ENCODE data around the gene GABRA5.

Gene GABRA5

DNA sequence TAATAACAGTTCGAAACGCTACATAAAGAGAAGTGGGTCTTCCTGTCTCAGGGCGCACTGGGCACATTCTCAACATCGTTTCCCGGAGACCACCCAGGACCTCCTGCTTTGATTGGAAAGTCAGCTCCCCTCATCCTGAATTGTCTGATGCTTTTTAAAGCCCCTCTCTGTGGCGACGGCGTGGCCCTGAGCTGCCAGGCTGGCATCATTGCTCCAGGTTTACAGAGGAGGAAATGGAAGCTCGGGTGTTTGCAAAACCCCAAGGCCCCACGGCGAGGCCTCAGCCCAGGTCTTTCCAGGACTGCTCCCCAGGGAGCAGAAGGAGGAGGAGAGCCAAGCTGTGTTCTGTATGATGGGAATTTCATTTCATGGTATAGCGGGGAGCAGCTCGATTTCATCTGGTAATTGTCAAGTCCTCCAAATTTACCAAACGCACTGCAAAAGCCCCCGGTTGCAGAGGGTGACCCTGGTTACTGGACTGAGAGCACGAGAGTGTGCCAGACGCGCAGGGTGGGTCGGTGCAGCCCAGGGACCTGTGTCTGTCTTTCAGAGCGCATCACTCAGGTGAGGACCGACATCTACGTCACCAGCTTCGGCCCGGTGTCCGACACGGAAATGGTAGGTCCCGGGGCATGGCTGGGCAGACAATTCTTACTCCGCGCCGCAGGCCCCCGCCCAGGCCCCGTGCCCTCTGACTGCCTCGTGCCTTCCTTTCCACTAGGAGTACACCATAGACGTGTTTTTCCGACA lies 15.9 kb downstream of the GABRA5 start:
- Histone ChIP-seq H3K36me3 (ENCODE audit: control insufficient read depth in 1 of 2, insufficient read depth in 2 of 2, low read depth in 1 of 2, low read length in 2 of 2) (no peaks in the 10 kb centered on the region), H3K27ac (ENCODE audit: low read length, poor library complexity, severe bottlenecking) (no peak overlapping the region)
- 90% methylated on average over 35 of the region's 35 CpGs for WGBS

GRCh38 chr15:26883466-26883865 lies 16.6 kb downstream of the GABRA5 start:
- Histone ChIP-seq H2AK5ac (ENCODE audit: low read length, severe bottlenecking) (no peak overlapping the region), H3K9ac (ENCODE audit: low read length) (no peak overlapping the region), H3K4me2 (ENCODE audit: low read length, poor library complexity, severe bottlenecking) (no peak overlapping the region), H2BK120ac (ENCODE audit: low read depth, low read length) (no peak overlapping the region), H3K23ac (ENCODE audit: low read length in 2 of 2) (no peak overlapping the region), H3K18ac (ENCODE audit: low read depth in 1 of 2, low read length in 2 of 2) (no peak overlapping the region), H3K79me1 (replicated peaks; ENCODE audit: low read length, poor library complexity, severe bottlenecking) (no peaks in the 10 kb centered on the region), H3K14ac (ENCODE audit: low read length in 2 of 2) (no peak overlapping the region), H2AFZ (ENCODE audit: low read depth, low read length) (no peak overlapping the region), H4K8ac (ENCODE audit: low read length) (no peak overlapping the region), H3K36me3 (ENCODE audit: control insufficient read depth in 1 of 2, insufficient read depth in 2 of 2, low read depth in 1 of 2, low read length in 2 of 2) (no peaks in the 10 kb centered on the region), H3K9me3 (ENCODE audit: control insufficient read depth, low read length) (no peaks in the 10 kb centered on the region), H2BK5ac (ENCODE audit: low read depth, low read length, poor library complexity, severe bottlenecking) (no peak overlapping the region), H3K27ac (ENCODE audit: low read length, poor library complexity, severe bottlenecking) (no peak overlapping the region), H2BK15ac (ENCODE audit: low read depth, poor library complexity, severe bottlenecking) (no peak overlapping the region), H4K91ac (ENCODE audit: low read length) (no peak overlapping the region), H3K4me3 (ENCODE audit: insufficient read depth in 1 of 2, low read depth in 1 of 2, low read length in 2 of 2) (no peak overlapping the region), H2BK12ac (ENCODE audit: low read length in 2 of 2) (no peak overlapping the region), H3K4ac (ENCODE audit: low read depth in 1 of 2, low read length in 2 of 2) (no peak overlapping the region), H3K27me3 (ENCODE audit: control insufficient read depth in 1 of 2, insufficient read depth in 1 of 2, low read length in 2 of 2) (peaks cover 0 to 4% of the 10 kb centered on the region in 2 experiments), H3K4me1 (ENCODE audit: control insufficient read depth, insufficient read depth, low read depth, low read length) (no peaks in the 10 kb centered on the region)
- 94% methylated on average over 27 of the region's 32 CpGs for WGBS
- no peak for DNase-seq

More for the DNA sequence above, 15.9 kb downstream of the GABRA5 start:
- H3K27me3 ChIP-seq (ENCODE audit: control insufficient read depth in 1 of 2, insufficient read depth in 1 of 2, low read length in 2 of 2), result peaks cover 0 to 4% of the 10 kb centered on the region in 2 experiments
- no peaks in the 10 kb centered on the region for H3K4me1 ChIP-seq (ENCODE audit: control insufficient read depth, insufficient read depth, low read depth, low read length)
- H3K4ac ChIP-seq (ENCODE audit: low read depth in 1 of 2, low read length in 2 of 2), result no peak overlapping the region
- no peak overlapping the region for H2AK5ac ChIP-seq (ENCODE audit: low read length, severe bottlenecking)
- H2BK15ac ChIP-seq (ENCODE audit: low read depth, poor library complexity, severe bottlenecking), result no peak overlapping the region
- H3K9ac ChIP-seq (ENCODE audit: low read length), result no peak overlapping the region
- H3K4me2 ChIP-seq (ENCODE audit: low read length, poor library complexity, severe bottlenecking), result no peak overlapping the region
- no peaks in the 10 kb centered on the region for H3K79me1 ChIP-seq (replicated peaks; ENCODE audit: low read length, poor library complexity, severe bottlenecking)
- no peaks in the 10 kb centered on the region for H3K9me3 ChIP-seq (ENCODE audit: control insufficient read depth, low read length)
- no peak overlapping the region for H2AFZ ChIP-seq (ENCODE audit: low read depth, low read length)
- H2BK5ac ChIP-seq (ENCODE audit: low read depth, low read length, poor library complexity, severe bottlenecking), result no peak overlapping the region
- H4K8ac ChIP-seq (ENCODE audit: low read length), result no peak overlapping the region
- no peak for DNase-seq
- no peak overlapping the region for H3K4me3 ChIP-seq (ENCODE audit: insufficient read depth in 1 of 2, low read depth in 1 of 2, low read length in 2 of 2)
- H3K23ac ChIP-seq (ENCODE audit: low read length in 2 of 2), result no peak overlapping the region
- no peak overlapping the region for H2BK12ac ChIP-seq (ENCODE audit: low read length in 2 of 2)
- H4K91ac ChIP-seq (ENCODE audit: low read length), result no peak overlapping the region
- no peak overlapping the region for H3K14ac ChIP-seq (ENCODE audit: low read length in 2 of 2)
- no peak overlapping the region for H2BK120ac ChIP-seq (ENCODE audit: low read depth, low read length)
- no peak overlapping the region for H3K18ac ChIP-seq (ENCODE audit: low read depth in 1 of 2, low read length in 2 of 2)

DNA sequence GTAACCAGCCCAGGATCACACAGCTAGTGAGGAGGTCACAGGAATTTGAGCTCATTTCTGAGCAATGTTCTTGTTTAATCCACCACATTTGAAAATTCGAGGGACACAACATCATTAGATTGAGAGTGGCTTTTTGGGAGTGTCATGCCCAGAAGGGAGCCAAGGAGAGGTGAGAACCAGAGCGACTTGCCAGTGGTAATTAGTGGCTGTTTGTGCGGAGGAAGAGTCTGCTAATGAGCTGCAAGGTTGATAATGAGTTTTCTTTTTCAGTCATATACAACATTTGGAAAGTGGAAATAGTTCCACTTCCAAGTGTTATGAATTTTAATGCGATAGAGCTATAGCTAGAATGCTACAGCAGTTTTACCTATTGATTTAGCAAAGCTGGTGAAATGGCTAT lies 19.7 kb downstream of the GABRA5 start:
- no peak overlapping the region for H4K8ac ChIP-seq (ENCODE audit: low read length)
- WGBS, result 70% methylated on average over 4 of the region's 4 CpGs
- no peak overlapping the region for H2BK5ac ChIP-seq (ENCODE audit: low read depth, low read length, poor library complexity, severe bottlenecking)
- no peak overlapping the region for H3K4ac ChIP-seq (ENCODE audit: low read depth in 1 of 2, low read length in 2 of 2)
- H2BK120ac ChIP-seq (ENCODE audit: low read depth, low read length), result no peak overlapping the region
- no peak overlapping the region for H3K18ac ChIP-seq (ENCODE audit: low read depth in 1 of 2, low read length in 2 of 2)
- no peaks in the 10 kb centered on the region for H3K79me1 ChIP-seq (replicated peaks; ENCODE audit: low read length, poor library complexity, severe bottlenecking)
- DNase-seq, result no peak
- no peak overlapping the region for H2BK15ac ChIP-seq (ENCODE audit: low read depth, poor library complexity, severe bottlenecking)
- H3K23ac ChIP-seq (ENCODE audit: low read length in 2 of 2), result no peak overlapping the region
- no peak overlapping the region for H3K27ac ChIP-seq (ENCODE audit: low read length, poor library complexity, severe bottlenecking)
- H3K27me3 ChIP-seq (ENCODE audit: control insufficient read depth in 1 of 2, insufficient read depth in 1 of 2, low read length in 2 of 2), result peaks cover 0 to 11% of the 10 kb centered on the region in 2 experiments
- no peak overlapping the region for H3K9ac ChIP-seq (ENCODE audit: low read length)
- H3K4me3 ChIP-seq (ENCODE audit: insufficient read depth in 1 of 2, low read depth in 1 of 2, low read length in 2 of 2), result no peak overlapping the region
- no peak overlapping the region for H3K14ac ChIP-seq (ENCODE audit: low read length in 2 of 2)
- no peak overlapping the region for H2BK12ac ChIP-seq (ENCODE audit: low read length in 2 of 2)
- no peak overlapping the region for H3K4me2 ChIP-seq (ENCODE audit: low read length, poor library complexity, severe bottlenecking)
- no peak overlapping the region for H4K91ac ChIP-seq (ENCODE audit: low read length)
- no peak overlapping the region for H2AFZ ChIP-seq (ENCODE audit: low read depth, low read length)
- H3K9me3 ChIP-seq (ENCODE audit: control insufficient read depth, low read length), result no peaks in the 10 kb centered on the region
- H3K4me1 ChIP-seq (ENCODE audit: control insufficient read depth, insufficient read depth, low read depth, low read length), result peaks cover under 1% of the 10 kb centered on the region
- no peak overlapping the region for H2AK5ac ChIP-seq (ENCODE audit: low read length, severe bottlenecking)
- no peaks in the 10 kb centered on the region for H3K36me3 ChIP-seq (ENCODE audit: control insufficient read depth in 1 of 2, insufficient read depth in 2 of 2, low read depth in 1 of 2, low read length in 2 of 2)

DNA sequence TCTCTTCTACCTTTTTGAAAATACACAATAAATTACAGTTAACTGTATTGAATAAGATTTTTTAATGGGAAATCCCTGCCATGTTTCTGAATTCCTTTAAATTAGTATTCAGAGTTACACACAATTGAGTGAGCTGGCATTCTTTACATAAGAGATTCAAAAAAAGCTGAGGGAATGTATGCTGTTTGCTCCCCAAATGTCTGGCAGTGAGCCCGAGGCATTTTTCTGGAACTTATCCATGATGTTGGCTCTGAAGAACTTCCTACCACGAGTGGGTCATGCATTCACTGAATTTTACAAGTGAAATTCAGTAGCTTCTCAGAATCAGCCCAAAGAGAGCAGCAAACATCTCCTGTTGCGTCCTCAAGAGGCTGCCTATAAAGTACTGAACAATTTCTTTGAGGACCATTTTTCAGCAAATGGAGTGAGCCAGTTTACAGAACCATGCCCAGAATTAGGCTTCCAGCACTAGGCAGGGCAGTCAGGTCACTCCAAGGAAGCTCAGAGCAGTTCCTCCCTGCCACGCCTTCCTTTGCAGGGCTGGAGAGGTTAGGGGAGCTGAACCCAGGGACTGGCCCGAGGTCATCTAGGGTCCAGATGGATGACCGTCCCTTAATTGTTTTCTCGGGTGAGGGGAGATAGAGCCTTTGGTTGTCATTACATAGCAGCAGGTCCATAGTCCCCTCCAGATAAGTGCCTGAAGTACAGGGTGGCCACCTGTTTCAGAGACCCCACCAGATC lies 21.2 kb downstream of the GABRA5 start:
- no peak overlapping the region for H3K23ac ChIP-seq (ENCODE audit: low read length in 2 of 2)
- no peak overlapping the region for H2BK15ac ChIP-seq (ENCODE audit: low read depth, poor library complexity, severe bottlenecking)
- H3K36me3 ChIP-seq (ENCODE audit: control insufficient read depth in 1 of 2, insufficient read depth in 2 of 2, low read depth in 1 of 2, low read length in 2 of 2), result peaks cover 0 to 3% of the 10 kb centered on the region in 2 experiments
- no peak for DNase-seq
- no peak overlapping the region for H3K18ac ChIP-seq (ENCODE audit: low read depth in 1 of 2, low read length in 2 of 2)
- no peak overlapping the region for H2AFZ ChIP-seq (ENCODE audit: low read depth, low read length)
- no peak overlapping the region for H4K91ac ChIP-seq (ENCODE audit: low read length)
- peaks cover 3% of the 10 kb centered on the region for H3K4me1 ChIP-seq (ENCODE audit: control insufficient read depth, insufficient read depth, low read depth, low read length)
- no peak overlapping the region for H3K27ac ChIP-seq (ENCODE audit: low read length, poor library complexity, severe bottlenecking)
- no peak overlapping the region for H3K4me2 ChIP-seq (ENCODE audit: low read length, poor library complexity, severe bottlenecking)
- no peaks in the 10 kb centered on the region for H3K79me1 ChIP-seq (replicated peaks; ENCODE audit: low read length, poor library complexity, severe bottlenecking)
- H3K14ac ChIP-seq (ENCODE audit: low read length in 2 of 2), result no peak overlapping the region
- H3K9me3 ChIP-seq (ENCODE audit: control insufficient read depth, low read length), result no peaks in the 10 kb centered on the region
- no peak overlapping the region for H3K9ac ChIP-seq (ENCODE audit: low read length)
- H3K4me3 ChIP-seq (ENCODE audit: insufficient read depth in 1 of 2, low read depth in 1 of 2, low read length in 2 of 2), result no peak overlapping the region
- peaks cover 0 to 14% of the 10 kb centered on the region in 2 experiments for H3K27me3 ChIP-seq (ENCODE audit: control insufficient read depth in 1 of 2, insufficient read depth in 1 of 2, low read length in 2 of 2)
- H3K4ac ChIP-seq (ENCODE audit: low read depth in 1 of 2, low read length in 2 of 2), result no peak overlapping the region
- 70% methylated on average over 5 of the region's 7 CpGs for WGBS
- H2BK12ac ChIP-seq (ENCODE audit: low read length in 2 of 2), result no peak overlapping the region
- H2BK120ac ChIP-seq (ENCODE audit: low read depth, low read length), result no peak overlapping the region
- no peak overlapping the region for H2AK5ac ChIP-seq (ENCODE audit: low read length, severe bottlenecking)
- no peak overlapping the region for H2BK5ac ChIP-seq (ENCODE audit: low read depth, low read length, poor library complexity, severe bottlenecking)
- H4K8ac ChIP-seq (ENCODE audit: low read length), result no peak overlapping the region
